ENCODE measurements around the gene STKLD1.

The STKLD1 gene

DNA sequence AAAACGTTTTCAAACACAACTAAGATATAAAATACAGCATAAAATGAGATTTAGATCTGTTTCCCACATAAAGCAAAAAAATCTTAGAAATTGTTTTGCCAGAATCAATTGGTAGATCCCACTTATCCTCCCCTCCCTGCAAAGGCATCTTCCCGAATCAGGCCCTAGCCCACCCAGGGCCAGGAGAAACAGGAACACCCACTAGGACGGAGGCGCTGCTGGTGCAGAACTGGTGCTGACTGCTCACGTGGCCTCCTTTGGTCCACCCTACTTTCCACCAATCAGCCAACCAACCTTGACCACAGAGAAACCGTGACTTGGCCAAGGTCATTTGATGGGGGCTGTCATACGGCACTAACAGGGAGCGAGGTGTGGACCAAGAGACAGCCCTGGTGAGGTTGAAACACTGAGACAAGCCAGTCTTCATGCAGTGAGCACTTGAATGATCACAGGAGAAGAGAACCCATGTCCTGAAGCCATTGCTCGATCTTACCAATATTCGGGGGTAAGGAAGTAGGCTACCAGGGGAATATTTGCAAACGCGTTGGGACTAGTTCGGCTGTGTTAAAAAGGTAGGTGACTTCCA, 14.6 kb upstream of the STKLD1 start:
- Histone ChIP-seq H3K27ac (ENCODE audit: poor library complexity, severe bottlenecking) (no peak overlapping the region), H3K36me3 (ENCODE audit: low read depth) (peaks cover 90% of the 10 kb centered on the region), H3K4me1 (ENCODE audit: insufficient read depth, poor library complexity, severe bottlenecking) (peaks cover 13% of the 10 kb centered on the region)

DNA sequence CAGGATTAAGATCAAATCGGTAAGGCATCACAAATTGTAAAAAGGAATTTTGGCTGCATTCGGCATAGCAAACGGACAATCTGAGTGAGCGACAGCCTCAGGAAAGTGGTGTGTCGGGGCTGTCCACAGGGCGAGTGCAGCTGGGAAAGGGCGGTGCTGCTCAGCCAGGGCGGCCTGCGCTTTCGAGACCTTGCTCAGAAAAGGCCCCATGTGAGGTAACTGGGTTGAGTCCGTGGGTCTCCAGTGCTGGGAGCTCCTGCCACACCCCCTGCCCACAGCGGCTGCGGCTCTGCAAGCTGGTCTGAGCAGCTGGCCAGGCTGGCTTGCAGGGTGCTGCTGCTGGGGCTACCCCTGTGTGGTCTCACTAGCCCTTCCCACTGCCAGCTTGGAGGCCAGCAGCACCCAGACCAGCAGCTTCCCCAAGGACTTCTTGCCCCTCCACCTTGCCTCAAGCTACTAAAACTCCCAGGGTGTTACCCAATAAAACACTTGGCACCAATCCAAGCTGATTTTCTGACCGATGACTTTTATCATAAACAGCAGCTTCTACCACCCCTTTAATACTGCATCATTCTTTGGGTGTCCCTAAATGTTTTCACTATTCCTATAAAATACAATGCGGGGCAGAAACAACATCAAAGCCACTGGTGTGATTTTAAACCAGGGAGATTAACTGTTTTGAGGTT, 13.7 kb upstream of the STKLD1 start:
- no peaks in the 10 kb centered on the region for H3K9me3 ChIP-seq (ENCODE audit: severe bottlenecking)
- no peak for ATAC-seq (ENCODE audit: low read depth)
- H3K27me3 ChIP-seq (ENCODE audit: insufficient read depth, poor library complexity, severe bottlenecking): no peaks in the 10 kb centered on the region
- no peak overlapping the region for H3K4me3 ChIP-seq (ENCODE audit: severe bottlenecking)
- peaks cover 13% of the 10 kb centered on the region for H3K4me1 ChIP-seq (ENCODE audit: insufficient read depth, poor library complexity, severe bottlenecking)
- H3K36me3 ChIP-seq (ENCODE audit: low read depth): peaks cover 97% of the 10 kb centered on the region
- no peak for DNase-seq (ENCODE audit: low spot score)
- H3K27ac ChIP-seq (ENCODE audit: poor library complexity, severe bottlenecking): no peak overlapping the region
- TF ChIP-seq, protein P1, sequence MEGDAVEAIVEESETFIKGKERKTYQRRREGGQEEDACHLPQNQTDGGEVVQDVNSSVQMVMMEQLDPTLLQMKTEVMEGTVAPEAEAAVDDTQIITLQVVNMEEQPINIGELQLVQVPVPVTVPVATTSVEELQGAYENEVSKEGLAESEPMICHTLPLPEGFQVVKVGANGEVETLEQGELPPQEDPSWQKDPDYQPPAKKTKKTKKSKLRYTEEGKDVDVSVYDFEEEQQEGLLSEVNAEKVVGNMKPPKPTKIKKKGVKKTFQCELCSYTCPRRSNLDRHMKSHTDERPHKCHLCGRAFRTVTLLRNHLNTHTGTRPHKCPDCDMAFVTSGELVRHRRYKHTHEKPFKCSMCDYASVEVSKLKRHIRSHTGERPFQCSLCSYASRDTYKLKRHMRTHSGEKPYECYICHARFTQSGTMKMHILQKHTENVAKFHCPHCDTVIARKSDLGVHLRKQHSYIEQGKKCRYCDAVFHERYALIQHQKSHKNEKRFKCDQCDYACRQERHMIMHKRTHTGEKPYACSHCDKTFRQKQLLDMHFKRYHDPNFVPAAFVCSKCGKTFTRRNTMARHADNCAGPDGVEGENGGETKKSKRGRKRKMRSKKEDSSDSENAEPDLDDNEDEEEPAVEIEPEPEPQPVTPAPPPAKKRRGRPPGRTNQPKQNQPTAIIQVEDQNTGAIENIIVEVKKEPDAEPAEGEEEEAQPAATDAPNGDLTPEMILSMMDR (IDR thresholded peaks at IDR 0.05; ENCODE audit: poor library complexity, severe bottlenecking): no peak

More for the DNA sequence above, 14.6 kb upstream of the STKLD1 start:
- Histone ChIP-seq H3K27me3 (ENCODE audit: insufficient read depth, poor library complexity, severe bottlenecking) (no peaks in the 10 kb centered on the region), H3K9me3 (ENCODE audit: severe bottlenecking) (no peaks in the 10 kb centered on the region), H3K4me3 (ENCODE audit: severe bottlenecking) (no peak overlapping the region)
- DNase-seq (ENCODE audit: low spot score) (no peak), ATAC-seq (ENCODE audit: low read depth) (no peak)
- TF ChIP-seq, protein P1 (IDR thresholded peaks at IDR 0.05; ENCODE audit: poor library complexity, severe bottlenecking): no peak

DNA sequence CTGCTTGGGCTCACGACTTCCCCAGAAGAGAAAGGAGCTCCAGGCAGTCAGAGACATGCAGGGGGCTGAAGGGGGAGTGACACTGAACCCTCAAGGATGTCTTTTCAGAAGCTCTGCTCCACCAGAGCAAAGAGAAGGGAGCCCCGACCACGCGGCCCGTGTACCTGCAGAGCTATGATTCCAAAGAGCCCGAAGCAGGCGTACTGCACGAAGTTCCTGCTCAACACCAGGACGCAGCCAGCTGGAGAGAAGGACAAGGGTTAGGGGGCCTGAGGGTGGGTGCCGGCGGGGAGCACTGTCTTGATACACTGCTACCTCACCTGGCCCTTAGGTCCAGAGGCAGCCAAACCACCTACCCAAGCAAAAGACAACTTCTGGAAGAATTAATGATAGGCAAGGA, 9.7 kb upstream of the STKLD1 start:
- ATAC-seq (ENCODE audit: low read depth) (no peak), DNase-seq (ENCODE audit: low spot score) (no peak)
- no peaks in the 10 kb centered on the region for H3K9me3 ChIP-seq (ENCODE audit: severe bottlenecking)
- peaks cover 13% of the 10 kb centered on the region for H3K4me1 ChIP-seq (ENCODE audit: insufficient read depth, poor library complexity, severe bottlenecking)
- no peak overlapping the region for H3K27ac ChIP-seq (ENCODE audit: poor library complexity, severe bottlenecking)
- H3K36me3 ChIP-seq (ENCODE audit: low read depth): peaks cover 94% of the 10 kb centered on the region
- TF ChIP-seq, protein P1 (IDR thresholded peaks at IDR 0.05; ENCODE audit: poor library complexity, severe bottlenecking): no peak
- no peaks in the 10 kb centered on the region for H3K27me3 ChIP-seq (ENCODE audit: insufficient read depth, poor library complexity, severe bottlenecking)
- H3K4me3 ChIP-seq (ENCODE audit: severe bottlenecking): no peak overlapping the region

DNA sequence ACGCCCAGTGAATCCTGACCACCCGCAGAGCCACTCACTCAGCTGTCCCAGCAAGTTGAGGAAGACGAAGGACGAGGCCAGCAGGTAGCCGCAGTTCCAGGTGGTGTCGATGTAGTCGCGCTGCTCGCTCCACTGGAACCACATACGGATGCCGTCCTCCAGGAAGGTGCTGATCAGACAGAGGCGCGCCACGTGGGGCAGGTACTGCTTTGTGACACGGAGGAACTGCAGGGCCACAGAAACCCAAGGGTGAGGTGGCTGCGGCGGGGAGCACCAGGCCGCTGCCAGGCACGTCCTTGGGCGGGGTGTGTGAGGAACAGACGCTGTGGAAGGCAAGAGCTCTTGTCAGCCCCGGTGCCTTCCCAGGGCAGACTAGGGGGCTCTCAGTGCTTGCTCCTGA, 8.9 kb upstream of the STKLD1 start:
- TF ChIP-seq, protein P1 (IDR thresholded peaks at IDR 0.05; ENCODE audit: poor library complexity, severe bottlenecking): no peak
- H3K27ac ChIP-seq (ENCODE audit: poor library complexity, severe bottlenecking): no peak overlapping the region
- ATAC-seq (ENCODE audit: low read depth) (no peak), DNase-seq (ENCODE audit: low spot score) (no peak)
- H3K27me3 ChIP-seq (ENCODE audit: insufficient read depth, poor library complexity, severe bottlenecking): no peaks in the 10 kb centered on the region
- peaks cover 94% of the 10 kb centered on the region for H3K36me3 ChIP-seq (ENCODE audit: low read depth)
- no peaks in the 10 kb centered on the region for H3K9me3 ChIP-seq (ENCODE audit: severe bottlenecking)
- H3K4me3 ChIP-seq (ENCODE audit: severe bottlenecking): no peak overlapping the region
- peaks cover 13% of the 10 kb centered on the region for H3K4me1 ChIP-seq (ENCODE audit: insufficient read depth, poor library complexity, severe bottlenecking)

DNA sequence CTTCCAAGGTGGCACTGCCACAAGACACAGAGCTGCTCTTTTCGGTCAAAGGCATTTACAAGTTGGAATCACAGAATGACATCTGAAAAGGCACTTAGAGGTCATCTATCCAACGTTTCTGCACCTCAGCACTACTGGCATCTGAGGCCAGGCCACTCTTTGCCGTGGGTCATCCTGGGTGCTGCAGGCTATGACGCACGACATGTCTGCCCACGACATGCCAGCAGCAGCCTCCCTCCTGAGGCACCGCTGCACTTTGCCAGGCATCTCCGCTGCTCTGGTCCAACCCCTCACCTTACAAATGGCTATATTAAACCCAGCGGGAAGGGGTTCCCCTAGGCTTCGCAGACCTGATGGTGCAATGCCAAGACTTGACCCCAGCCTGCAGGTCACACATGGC, 8.4 kb upstream of the STKLD1 start:
- TF ChIP-seq, protein P1 (IDR thresholded peaks at IDR 0.05; ENCODE audit: poor library complexity, severe bottlenecking): no peak
- no peaks in the 10 kb centered on the region for H3K9me3 ChIP-seq (ENCODE audit: severe bottlenecking)
- ATAC-seq (ENCODE audit: low read depth) (no peak), DNase-seq (ENCODE audit: low spot score) (no peak)
- no peak overlapping the region for H3K27ac ChIP-seq (ENCODE audit: poor library complexity, severe bottlenecking)
- H3K4me1 ChIP-seq (ENCODE audit: insufficient read depth, poor library complexity, severe bottlenecking): peaks cover 13% of the 10 kb centered on the region
- H3K36me3 ChIP-seq (ENCODE audit: low read depth): peaks cover 94% of the 10 kb centered on the region
- no peaks in the 10 kb centered on the region for H3K27me3 ChIP-seq (ENCODE audit: insufficient read depth, poor library complexity, severe bottlenecking)
- H3K4me3 ChIP-seq (ENCODE audit: severe bottlenecking): no peak overlapping the region

All from RWPE2 (cell line).